Frontal cortex (tissue), 4 donors: ENCODE results near the gene EVA1C. TPM values are rescaled to one million over a fixed set of nuclear protein-coding genes. Genes with fewer than 3 reads are reported as not detected.
"Not testable (repeated sequence)": the region's sequence is repeated elsewhere in the genome, so short reads cannot be mapped to it uniquely, and the experiment has no call there.

Source experiments
- DNase-seq, 2 donors: peaks; one replicate each; pipeline ENCODE4 v3.0.0; 2012; ENCODE audit warnings: low spot score in 2 of 2
- FAIRE-seq: peaks from 2 replicates; lab custom pipeline; 2012; peaks lifted over from hg19 to GRCh38; lab: Jason Lieb, UNC
- total RNA-seq: library from RNA; depleted of rRNA; stranded (reverse); fragments of >200 nt; gene quantifications from one replicate; pipeline ENCODE4 v1.2.3, GENCODE V29; 2014
- donor health status: control.
- donor health status: control.
- donor health status: control.

EVA1C gene
- total RNA-seq, 1 donor from 2014 or later = 2.4 TPM

DNA sequence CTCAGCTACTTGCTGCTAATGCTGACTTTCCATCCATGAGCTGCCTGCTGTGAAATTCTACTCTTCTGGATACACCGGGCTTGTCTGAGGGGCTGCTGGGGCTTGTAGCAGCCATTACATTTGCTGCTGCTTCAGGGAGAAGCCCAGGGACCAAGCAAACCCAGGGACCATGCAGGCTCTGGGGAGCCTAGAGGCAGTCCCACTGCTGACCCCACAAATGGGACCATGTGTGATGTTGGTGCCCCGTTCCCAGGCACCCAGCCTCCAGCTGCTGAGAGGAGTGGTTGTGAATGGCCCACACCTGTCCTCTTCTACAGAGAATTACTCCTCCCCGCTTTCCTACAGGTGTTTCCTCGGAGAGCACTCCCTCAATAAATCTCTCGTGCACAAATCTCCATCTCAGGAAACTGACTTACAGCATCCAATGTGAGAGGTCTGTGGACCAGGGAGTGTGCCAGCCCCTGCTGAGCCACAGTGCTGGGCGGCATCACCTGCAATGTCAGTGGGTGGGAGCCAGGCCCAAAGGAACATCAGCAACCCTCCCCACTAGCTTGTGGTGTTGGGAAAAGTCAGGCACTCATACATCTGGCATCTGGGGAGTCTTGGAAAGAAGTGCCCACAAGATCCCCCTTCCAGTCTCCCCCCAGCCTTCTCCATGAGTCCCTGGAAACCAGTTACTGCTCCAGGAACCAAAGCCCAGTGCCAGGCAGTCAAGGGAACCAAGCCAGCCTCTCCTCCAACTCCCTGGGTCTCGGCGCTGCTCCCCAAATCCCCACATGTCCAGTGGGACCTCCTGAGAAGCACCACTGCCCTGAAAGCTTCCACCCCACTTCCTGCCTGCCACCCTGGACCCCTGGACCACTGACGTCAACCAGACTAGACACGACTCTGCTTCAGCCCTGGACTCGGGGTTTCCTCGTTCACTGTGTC lies 107.7 kb downstream of the EVA1C start:
- no peak for FAIRE-seq

DNA sequence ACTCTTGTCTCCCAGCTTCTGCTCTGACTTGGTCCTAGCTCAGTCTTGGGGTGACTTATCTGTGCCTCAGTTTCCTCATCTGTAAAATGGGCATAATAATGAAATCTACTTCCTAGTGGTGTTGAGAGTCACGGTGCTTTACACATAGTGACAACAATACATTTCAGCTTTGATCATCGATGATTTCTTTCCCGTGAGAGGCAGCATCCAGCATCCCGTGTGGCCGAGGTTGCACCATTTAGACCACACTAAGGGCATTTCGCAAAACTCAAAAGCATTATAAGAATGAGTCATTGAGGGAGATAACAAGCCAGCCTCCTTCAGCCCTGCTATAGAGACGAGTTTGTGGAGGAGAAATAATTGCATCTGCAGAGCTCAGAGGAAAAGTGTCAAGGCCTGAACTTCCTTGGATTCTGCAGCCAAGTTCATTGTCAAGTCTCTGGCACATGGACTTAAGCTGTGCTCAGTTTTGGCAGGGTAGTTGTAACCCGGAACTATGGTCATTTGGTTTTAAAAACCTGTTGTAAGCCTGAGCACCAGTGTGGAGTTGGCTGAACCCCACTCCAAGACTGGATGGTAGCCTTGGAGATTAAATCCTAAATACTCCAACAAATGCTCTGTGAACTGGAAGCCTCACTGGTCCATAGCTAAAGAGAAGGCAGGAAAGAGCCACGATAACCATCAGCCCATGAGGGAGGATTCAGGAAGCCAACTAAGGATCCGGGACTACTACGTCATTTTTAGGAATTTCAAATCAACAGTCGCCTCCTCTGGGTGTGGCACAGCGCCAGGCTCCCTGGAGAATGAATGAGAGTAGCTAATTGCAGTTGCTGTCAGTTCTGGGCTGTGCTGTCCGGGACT lies 108.6 kb downstream of the EVA1C start:
- DNase-seq = peak; percentile 24 to 54
- no peak for FAIRE-seq

More for the DNA sequence above, 107.7 kb downstream of the EVA1C start:
- no peak for DNase-seq

GRCh38 chr21:32521736-32522355 lies 109.3 kb downstream of the EVA1C start:
- no peak for DNase-seq
- FAIRE-seq = no peak

GRCh38 chr21:32523463-32523862 lies 111.0 kb downstream of the EVA1C start:
- FAIRE-seq = no peak
- no peak for DNase-seq

GRCh38 chr21:32523988-32524719 lies 111.6 kb downstream of the EVA1C start:
- DNase-seq (no peak), FAIRE-seq (no peak)

DNA sequence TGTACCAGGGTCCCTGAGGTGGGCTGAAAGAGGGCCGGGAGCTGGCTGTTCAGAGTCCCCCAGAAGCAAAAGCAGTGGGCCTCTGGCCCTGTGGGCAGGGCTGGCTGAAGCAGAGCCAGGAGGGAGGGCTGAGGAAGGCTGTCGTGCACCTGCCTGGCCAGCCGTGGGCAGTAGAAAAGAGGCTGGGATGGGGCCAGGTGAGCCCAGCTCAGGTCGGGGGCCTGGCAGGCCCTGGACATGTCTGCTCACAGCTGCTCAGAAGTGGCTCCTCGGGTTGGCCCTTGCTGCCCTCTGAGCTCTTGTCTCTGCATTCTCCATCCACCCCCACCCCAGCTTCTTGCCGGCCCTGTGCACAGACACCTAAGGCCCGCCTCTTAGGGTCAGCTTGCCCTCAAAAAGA lies 112.8 kb downstream of the EVA1C start:
- FAIRE-seq (no peak), DNase-seq (no peak)

DNA sequence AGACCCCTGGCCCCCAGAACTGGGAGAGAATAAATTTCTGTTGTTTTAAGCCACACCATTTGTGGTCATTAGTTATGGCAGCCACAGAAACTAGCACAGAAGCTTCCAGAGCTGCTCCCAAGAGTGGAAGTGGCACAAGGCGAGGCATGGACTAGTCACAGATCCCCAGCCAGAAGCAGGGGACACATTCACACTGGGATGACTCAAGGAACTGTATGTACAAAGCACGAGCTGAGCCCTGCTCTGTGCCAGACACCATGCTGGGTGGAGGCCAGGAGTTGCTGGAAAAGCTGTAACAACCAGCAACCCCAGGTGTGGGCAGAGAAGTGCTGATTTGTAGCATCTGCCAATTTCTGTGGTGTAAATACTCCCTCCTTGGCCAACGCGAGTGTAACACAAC lies 117.2 kb downstream of the EVA1C start:
- FAIRE-seq = no peak
- DNase-seq = no peak

DNA sequence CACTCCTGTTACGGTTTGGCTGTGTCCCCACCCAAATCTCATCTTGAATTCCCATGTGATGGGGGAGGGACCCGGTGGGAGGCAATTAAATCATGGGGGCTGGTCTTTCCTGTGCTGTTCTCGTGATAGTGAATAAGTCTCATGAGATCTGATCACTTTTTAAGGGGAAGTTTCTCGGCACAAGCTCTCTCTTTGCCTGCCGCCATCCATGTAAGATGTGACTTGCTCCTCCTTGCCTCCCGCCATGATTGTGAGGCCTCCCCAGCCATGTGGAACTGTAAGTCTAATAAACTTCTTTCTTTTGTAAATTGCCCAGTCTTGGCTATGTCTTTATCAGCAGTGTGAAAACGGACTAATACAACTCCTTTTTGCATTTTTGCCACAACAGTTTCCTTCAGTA lies 118.3 kb downstream of the EVA1C start:
- FAIRE-seq, DNase-seq: not testable (repeated sequence)

DNA sequence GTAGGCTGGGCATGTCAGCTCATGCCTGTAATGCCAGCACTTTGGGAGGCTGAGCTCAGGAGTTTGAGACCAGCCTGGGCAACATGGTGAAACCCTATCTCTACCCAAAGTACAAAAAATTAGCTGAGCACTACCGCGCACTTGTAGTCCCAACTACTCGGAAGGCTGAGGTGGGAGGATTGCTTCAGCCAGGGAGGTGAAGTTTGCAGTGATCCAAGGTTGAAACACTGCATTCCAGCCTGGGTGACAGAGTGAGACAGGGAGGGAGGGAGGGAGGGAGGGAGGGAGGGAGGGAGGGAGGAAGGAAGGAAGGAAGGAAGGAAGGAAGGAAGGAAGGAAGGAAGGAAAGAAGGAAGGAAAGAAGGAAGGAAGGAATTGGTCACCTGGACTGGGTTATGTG lies 119.1 kb downstream of the EVA1C start:
- not testable (repeated sequence) for FAIRE-seq, DNase-seq

- FAIRE-seq (no peak), DNase-seq (no peak)
Measured at GRCh38 chr21:32532636-32533035, 120.1 kb downstream of the EVA1C start.

DNA sequence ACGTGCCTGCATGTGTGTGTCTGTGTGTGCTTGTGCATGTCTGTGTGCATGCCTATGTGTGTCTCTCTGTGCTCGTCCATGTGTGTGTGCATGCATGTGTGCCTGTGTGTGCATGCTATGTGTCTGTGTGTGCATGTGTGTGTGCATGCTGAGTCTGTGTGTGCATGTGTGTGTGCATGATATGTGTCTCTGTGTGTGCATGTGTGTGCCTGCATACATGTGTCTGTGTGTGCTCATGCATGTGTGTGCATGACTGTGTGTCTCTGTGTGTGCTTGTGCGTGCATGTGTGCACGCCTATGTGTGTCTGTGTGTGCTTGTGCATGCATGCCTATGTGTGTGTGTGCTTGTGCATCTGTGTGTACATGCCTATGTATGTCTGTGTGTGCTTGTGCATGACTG lies 120.5 kb downstream of the EVA1C start:
- no peak for DNase-seq
- no peak for FAIRE-seq

GRCh38 chr21:32533611-32534010 lies 121.1 kb downstream of the EVA1C start:
- FAIRE-seq = no peak
- DNase-seq = no peak

DNA sequence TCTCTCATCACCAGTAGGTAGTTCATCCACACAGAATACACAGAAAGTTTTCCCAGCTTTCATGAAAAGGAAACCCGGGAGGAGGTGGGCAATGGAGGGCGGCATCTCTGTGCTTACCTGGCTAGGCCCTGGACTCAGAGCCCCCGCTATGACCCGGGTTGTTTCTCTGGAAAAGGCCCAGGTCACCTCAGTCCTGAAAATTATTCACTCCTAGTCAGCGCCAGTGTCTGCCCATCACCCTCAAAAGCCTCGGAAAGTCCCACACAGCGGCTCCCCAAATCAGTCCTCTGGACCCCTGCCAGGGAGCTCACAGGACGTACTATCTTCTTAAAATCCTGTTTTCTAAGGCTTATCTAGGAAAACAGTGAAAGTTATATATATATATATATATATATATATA lies 121.6 kb downstream of the EVA1C start:
- DNase-seq (no peak), FAIRE-seq (no peak)

DNA sequence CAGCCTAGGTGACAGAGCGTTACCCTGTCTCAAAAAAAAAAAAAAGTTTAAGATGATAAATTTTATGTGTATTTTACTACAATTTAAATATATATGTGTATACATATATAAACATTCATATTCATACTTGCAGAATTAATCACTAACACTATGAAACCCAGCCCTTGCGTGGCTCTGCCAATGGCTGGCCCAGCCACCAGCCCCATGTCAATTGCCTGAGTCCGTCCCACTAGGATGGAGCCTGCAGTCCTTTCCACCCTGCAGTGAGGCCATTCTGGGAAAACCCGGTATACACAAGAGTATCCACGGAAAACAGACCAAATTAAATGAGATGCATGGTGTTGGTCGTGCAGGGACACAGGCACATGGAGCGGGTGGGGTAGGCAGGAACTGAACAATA lies 123.1 kb downstream of the EVA1C start:
- no peak for FAIRE-seq

DNA sequence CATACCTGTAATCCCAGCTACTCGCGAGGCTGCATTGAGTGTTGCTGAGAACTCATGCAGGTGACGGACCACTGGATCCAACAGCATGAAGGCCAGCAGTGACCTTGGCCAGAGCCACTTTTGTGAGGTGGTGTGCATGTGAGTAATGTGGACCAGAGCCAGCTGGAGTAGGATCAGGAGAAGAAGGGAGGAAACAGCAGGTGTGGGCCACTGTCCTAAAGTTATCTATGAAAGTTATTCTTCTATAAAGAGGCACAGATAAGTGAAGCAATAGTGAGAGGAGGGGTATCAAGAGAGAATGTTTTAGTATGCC lies 125.0 kb downstream of the EVA1C start:
- DNase-seq (no peak), FAIRE-seq (no peak)

More for the DNA sequence above, 123.1 kb downstream of the EVA1C start:
- no peak for DNase-seq

DNA sequence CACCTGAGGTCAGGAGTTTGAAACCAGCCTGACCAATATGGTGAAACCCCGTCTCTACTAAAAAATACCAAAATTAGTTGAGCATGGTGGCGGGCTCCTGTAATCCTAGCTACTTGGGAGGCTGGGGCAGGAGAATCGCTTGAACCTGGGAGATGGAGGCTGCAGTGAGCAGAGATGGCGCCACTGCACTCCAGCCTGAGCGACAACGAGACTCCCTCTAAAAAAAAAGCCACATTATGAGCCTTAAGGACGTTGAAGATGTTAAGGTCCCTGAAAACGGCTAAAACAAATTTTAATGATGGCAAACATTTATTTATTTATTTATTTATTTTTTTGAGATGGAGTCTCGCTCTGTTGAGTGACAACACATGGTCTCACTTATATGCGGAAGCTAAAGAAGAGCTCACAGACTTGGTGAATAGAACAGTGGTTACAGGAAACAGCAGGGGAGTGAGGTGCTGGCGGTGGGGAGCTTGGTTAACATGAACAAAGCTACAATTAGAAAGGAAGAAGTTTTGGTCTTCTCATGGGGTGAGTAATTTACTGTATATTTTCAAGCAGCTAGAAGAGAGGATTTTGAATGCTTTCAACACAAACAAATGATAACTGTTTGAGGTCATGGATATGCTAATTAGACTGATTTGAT lies 125.8 kb downstream of the EVA1C start:
- DNase-seq (no peak), FAIRE-seq (no peak)

- FAIRE-seq (no peak), DNase-seq (no peak)
Measured at GRCh38 chr21:32539378-32539777, 126.9 kb downstream of the EVA1C start.

DNA sequence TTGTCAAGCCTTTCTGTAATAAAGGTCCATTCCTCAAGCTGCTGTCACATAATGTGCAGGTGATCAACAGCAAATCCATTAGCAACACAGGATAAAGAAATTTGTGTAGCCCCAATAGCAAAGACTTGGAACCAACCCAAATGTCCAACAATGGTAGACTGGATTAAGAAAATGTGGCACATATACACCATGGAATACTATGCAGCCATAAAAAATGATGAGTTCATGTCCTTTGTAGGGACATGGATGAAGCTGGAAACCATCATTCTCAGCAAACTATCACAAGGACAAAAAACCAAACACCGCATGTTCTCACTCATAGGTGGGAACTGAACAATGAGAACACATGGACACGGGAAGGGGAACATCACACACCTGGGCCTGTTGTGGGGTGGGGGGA lies 130.6 kb downstream of the EVA1C start:
- not testable (repeated sequence) for DNase-seq, FAIRE-seq

GRCh38 chr21:32543975-32544374 lies 131.5 kb downstream of the EVA1C start:
- no peak for DNase-seq
- FAIRE-seq = no peak
